ENCODE data around the gene RAB3IL1. TPM values are rescaled to one million over a fixed set of nuclear protein-coding genes. Genes with fewer than 3 reads are reported as not detected.

The RAB3IL1 gene
- total and polyA plus RNA-seq, 9 of the 15 experiments (the other 6 are each of a cell fraction or from before 2014, with no cell fraction given), result 0.15 to 42.6 (median 15.5) TPM

DNA sequence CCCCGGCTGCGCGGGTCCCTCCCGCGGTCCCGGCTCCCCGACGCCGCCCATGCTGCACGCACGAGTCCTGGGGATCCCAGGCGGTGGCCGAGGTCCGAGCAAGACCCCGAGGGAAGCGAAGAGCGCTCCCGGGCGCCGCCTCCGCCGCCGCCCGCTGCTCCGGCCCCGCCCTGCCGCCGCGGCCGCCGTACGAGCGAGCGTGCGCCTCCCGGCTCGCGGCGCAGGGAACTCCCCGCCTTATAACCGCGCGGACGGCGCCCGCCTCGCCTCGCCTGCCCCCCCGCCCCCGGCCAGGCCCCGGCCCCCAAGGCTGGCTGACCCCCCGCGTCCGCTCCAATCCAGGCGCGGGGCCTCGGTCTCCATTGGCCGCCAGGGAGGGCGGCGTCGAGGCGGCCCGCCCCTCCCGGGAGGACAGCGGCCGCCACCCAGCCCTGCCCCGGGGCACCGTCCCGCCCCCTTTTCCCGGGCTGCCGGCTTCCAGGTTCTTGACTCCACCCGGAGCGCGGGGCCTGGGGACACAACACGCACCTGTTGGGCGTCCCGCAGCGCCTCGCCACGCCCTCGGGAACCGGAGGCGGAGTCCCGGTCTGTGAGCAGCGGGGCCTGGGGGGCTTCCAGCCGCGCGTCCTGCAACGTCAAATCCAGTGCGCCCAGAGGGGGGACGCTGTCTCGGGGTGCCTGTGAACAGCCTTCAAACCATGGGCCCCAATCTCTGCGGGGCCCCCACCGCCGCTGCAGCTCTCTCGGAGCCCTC, 25.9 kb downstream of the RAB3IL1 start, which contains the start of gene FADS3 (continued):
- TF ChIP-seq ZNF592 (IDR thresholded peaks at IDR 0.05), result peak; percentile 58; the same call in 1 of the 2 replicates
- TF ChIP-seq UBTF (IDR thresholded peaks at IDR 0.05; ENCODE audit: borderline replicate concordance in 1 of 2, low read depth in 2 of 2, low read length in 2 of 2), result 0 out of 4 replicates have a peak, but pooled peaks of 1 of the 2 experiments have one; percentile 31
- TF ChIP-seq, protein P1, sequence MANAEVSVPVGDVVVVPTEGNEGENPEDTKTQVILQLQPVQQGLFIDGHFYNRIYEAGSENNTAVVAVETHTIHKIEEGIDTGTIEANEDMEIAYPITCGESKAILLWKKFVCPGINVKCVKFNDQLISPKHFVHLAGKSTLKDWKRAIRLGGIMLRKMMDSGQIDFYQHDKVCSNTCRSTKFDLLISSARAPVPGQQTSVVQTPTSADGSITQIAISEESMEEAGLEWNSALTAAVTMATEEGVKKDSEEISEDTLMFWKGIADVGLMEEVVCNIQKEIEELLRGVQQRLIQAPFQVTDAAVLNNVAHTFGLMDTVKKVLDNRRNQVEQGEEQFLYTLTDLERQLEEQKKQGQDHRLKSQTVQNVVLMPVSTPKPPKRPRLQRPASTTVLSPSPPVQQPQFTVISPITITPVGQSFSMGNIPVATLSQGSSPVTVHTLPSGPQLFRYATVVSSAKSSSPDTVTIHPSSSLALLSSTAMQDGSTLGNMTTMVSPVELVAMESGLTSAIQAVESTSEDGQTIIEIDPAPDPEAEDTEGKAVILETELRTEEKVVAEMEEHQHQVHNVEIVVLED (CRISPR knock-in tag; IDR thresholded peaks at IDR 0.05), result peak; percentile 60
- TF ChIP-seq MYBL2 (IDR thresholded peaks at IDR 0.05; ENCODE audit: low read depth), result no peak
- no peak for TF ChIP-seq MYBL2 (CRISPR knock-in tag; IDR thresholded peaks at IDR 0.05; ENCODE audit: borderline replicate concordance)
- TF ChIP-seq CXXC5 (CRISPR knock-in tag; IDR thresholded peaks at IDR 0.05), result peak; percentile 70
- peak; percentile 33 to 45; a peak in 2 of 4 replicates for TF ChIP-seq NRF1 (conservative IDR thresholded peaks at IDR 0.05 in 1 of 2, IDR thresholded peaks at IDR 0.05 in 1 of 2)
- peak in 1 of 2 experiments; percentile 78; a peak in 2 of 4 replicates for TF ChIP-seq NONO (IDR thresholded peaks at IDR 0.05; ENCODE audit: low read depth in 2 of 2, low read length in 1 of 2)
- TF ChIP-seq GATAD2B (IDR thresholded peaks at IDR 0.05; ENCODE audit: borderline replicate concordance), result peak; percentile 36; the same call in 1 of the 2 replicates
- TF ChIP-seq ARID2 (IDR thresholded peaks at IDR 0.05), result no peak
- 0 out of 2 replicates have a peak, but pooled peaks have one; percentile 36 for TF ChIP-seq ZNF695 (CRISPR knock-in tag; IDR thresholded peaks at IDR 0.05)
- TF ChIP-seq TARDBP (IDR thresholded peaks at IDR 0.05), result peak; percentile 84
- TF ChIP-seq RB1 (IDR thresholded peaks at IDR 0.05; ENCODE audit: low read depth), result peak; percentile 32
- peak in 1 of 2 experiments; percentile 66; a peak in 2 of 4 replicates for TF ChIP-seq MAZ (CRISPR knock-in tag; conservative IDR thresholded peaks at IDR 0.05 in 1 of 2, IDR thresholded peaks at IDR 0.05 in 1 of 2)
- TF ChIP-seq L3MBTL2 (IDR thresholded peaks at IDR 0.05), result 0 out of 2 replicates have a peak, but pooled peaks have one; percentile 45
- TF ChIP-seq TFAM (CRISPR knock-in tag; conservative IDR thresholded peaks at IDR 0.05), result no peak

Data from K562 (cell line).